Measurements from ENCODE around the gene STK32A.
"Not testable (repeated sequence)": the region's sequence is repeated elsewhere in the genome, so short reads cannot be mapped to it uniquely, and the experiment has no call there.

STK32A gene

DNA sequence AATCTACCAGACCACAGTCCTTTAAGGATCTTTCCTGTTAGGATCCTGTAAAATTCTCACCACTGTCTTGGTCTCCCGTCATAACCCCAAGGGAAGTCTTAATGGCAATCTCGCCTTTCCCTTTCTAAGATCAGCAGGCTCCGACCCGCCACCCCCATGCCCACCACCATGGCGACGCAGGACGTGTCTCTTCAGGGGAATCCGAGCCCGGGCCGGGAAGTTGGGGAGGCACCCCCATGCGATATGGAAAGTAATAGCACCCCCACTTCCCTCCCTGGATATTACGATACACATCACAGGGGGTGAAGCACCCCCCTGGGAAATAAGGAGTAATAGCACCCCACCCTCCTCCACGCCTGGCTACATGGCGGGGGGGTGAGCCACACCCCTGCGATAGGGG, 8.3 kb upstream of the STK32A start:
- peaks cover 3% of the 10 kb centered on the region for H3K4me1 Mint-ChIP-seq (ENCODE audit: low read depth)
- no peaks in the 10 kb centered on the region for H3K27me3 Mint-ChIP-seq
- no peak overlapping the region for H3K4me3 Mint-ChIP-seq
- H3K36me3 Mint-ChIP-seq (ENCODE audit: low read depth): no peaks in the 10 kb centered on the region
- H3K27ac Mint-ChIP-seq: no peak overlapping the region
- peaks cover 15% of the 10 kb centered on the region for H3K9me3 Mint-ChIP-seq

- Mint-ChIP-seq H3K4me3 (no peak overlapping the region), H3K27me3 (peaks cover 41% of the 10 kb centered on the region), H3K27ac (no peak overlapping the region), H3K9me3 (peaks cover 5% of the 10 kb centered on the region), H3K4me1 (ENCODE audit: low read depth) (no peaks in the 10 kb centered on the region), H3K36me3 (ENCODE audit: low read depth) (no peaks in the 10 kb centered on the region)
Measured at GRCh38 chr5:147234239-147234824, 494 bp upstream of the STK32A start.

DNA sequence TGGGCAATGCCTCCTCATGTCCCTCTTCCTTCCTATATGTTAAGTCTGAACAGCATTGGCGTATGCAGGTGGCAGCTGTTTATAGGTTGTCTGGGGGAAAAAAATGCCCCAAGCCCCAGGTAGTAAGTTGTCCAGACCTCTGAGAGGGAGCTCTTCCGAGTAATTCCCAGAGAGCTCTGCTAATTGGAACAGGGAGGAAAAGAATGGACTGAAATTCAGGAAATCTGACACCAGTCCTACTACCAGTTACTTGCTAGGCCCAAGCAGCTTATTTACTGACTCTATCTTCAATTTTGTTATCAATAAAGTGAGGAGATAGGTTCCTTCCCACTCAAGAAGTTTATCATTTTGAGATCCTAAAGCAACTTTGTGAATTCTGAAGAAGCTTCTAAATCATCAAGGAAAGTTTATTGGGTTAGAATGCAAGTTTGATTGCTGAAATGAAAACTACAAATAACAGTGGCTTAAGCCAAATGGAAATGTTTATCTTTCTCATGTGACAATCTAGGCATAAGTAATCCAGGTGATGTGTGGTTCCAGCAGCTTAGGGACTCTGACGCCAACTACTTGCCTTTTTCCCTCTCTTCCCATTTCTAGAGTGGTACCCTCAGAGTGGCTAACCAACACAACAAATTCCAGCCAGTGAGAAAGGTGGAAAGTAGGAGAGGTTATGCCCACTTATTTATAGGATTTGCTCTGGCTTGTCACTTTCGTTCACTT, 5.6 kb downstream of the STK32A start:
- no peak overlapping the region for H3K27ac Mint-ChIP-seq
- no peaks in the 10 kb centered on the region for H3K36me3 Mint-ChIP-seq (ENCODE audit: low read depth)
- peaks cover 24% of the 10 kb centered on the region for H3K27me3 Mint-ChIP-seq

DNA sequence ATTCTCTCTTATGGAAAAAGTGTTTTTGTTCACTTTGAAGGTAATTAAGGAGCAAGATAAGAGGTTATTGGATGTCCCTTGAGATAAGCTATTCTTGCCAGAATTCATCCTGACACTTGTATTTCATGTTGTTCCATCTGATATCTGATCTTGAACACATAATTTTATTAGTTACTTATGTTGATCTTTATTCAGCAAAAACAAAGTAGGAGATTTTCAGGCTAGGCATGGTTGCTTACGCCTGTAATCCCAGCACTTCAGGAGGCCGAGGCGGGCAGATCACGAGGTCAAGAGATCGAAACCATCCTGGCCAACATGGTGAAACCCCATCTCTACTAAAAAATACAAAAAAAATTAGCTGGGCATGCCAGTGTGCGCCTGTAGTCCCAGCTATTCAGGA, 8.4 kb downstream of the STK32A start:
- not testable (repeated sequence) for H3K4me3 Mint-ChIP-seq; H3K9me3 Mint-ChIP-seq; H3K36me3 Mint-ChIP-seq (ENCODE audit: low read depth); H3K4me1 Mint-ChIP-seq (ENCODE audit: low read depth); H3K27ac Mint-ChIP-seq; H3K27me3 Mint-ChIP-seq

More for the DNA sequence above, 5.6 kb downstream of the STK32A start:
- H3K9me3 Mint-ChIP-seq: no peaks in the 10 kb centered on the region
- no peaks in the 10 kb centered on the region for H3K4me1 Mint-ChIP-seq (ENCODE audit: low read depth)
- H3K4me3 Mint-ChIP-seq: no peak overlapping the region

DNA sequence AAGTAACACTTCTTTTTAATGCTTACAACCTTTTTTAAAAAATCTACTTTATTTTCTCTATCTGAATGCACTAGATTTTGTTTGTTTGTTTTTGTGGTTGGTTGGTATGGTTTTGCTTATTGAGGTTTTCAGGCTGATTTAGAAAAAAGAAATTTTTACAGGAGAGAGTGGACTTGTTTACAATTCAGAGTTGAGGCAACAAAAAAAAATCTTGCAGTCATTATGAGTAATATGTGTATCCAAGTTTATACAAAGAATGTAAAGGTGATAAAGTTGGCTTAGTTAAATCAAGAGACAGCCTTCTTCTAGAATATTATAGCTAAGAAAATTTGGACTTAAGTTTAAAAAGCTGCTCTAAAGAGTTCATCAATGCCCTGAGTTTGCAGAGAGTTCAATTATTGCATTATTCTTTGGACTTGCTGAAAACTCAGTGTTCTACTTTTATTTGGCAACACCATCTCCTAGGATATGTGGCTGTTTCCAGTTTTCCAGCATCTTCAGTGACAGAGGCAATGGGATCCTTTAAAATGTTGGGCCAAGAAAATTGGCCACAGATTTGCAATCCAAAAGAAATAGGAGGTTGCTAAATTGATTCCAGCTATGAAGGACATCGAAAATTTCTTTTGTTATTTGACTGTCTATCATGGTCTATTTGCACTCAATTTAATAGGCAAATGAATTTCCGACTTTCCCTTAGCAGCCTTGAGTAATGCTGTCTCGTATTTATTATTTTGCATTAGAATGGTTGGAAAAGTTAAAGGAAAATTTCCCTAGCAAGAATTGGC, 10.7 kb downstream of the STK32A start:
- Mint-ChIP-seq H3K36me3 (ENCODE audit: low read depth) (no peaks in the 10 kb centered on the region), H3K27ac (no peak overlapping the region), H3K4me3 (no peak overlapping the region)

DNA sequence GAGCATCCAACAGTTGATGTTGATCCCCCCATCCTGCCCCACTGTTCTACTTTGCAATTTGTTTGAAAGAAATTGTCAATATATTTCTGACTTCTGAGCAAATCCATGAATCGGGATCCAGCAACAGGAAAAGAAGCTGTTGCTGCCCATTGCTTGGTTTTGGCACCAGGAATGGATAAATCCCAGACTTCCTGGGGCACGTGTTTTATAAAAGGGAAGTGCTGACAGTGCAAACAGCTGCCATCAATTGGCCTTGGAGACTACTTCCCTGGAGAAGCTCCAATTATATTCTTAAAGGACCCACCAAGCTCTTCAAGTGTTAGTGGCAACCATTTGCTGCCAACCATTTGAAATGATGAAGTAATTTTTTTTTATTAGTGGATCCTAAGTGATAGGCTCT, 13.7 kb downstream of the STK32A start:
- H3K9me3 Mint-ChIP-seq: peaks cover 7% of the 10 kb centered on the region
- H3K4me1 Mint-ChIP-seq (ENCODE audit: low read depth): no peaks in the 10 kb centered on the region
- H3K27ac Mint-ChIP-seq: no peak overlapping the region
- no peaks in the 10 kb centered on the region for H3K36me3 Mint-ChIP-seq (ENCODE audit: low read depth)
- no peak overlapping the region for H3K4me3 Mint-ChIP-seq
- H3K27me3 Mint-ChIP-seq: no peaks in the 10 kb centered on the region

More for the DNA sequence above, 10.7 kb downstream of the STK32A start:
- no peaks in the 10 kb centered on the region for H3K27me3 Mint-ChIP-seq
- no peaks in the 10 kb centered on the region for H3K4me1 Mint-ChIP-seq (ENCODE audit: low read depth)
- peaks cover 4% of the 10 kb centered on the region for H3K9me3 Mint-ChIP-seq

DNA sequence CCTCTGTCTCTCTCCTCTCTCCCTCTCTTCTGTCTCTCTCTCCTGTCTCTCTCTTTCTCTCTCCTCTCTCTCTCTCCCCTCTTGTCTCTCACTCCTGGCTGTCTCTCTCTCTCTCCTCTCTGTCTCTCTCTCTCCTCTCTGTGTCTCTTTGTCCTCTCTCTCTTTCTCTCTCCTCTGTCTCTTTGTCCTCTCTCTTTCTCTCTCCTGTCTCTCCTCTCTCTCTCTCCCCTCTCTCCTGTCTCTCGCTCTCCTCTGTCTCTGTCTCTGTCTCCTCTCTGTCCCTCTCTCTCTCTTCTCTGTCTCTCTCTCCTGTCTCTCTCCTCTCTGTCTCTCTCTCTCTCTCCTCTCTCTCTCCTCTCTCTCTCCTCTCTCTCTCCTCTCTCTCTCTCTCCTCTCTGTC, 25.0 kb downstream of the STK32A start:
- Mint-ChIP-seq H3K27me3 (peaks cover 6% of the 10 kb centered on the region), H3K4me3 (no peak overlapping the region), H3K4me1 (ENCODE audit: low read depth) (no peaks in the 10 kb centered on the region), H3K9me3 (peaks cover 11% of the 10 kb centered on the region), H3K36me3 (ENCODE audit: low read depth) (no peaks in the 10 kb centered on the region), H3K27ac (no peak overlapping the region)

- no peak overlapping the region for H3K4me3 Mint-ChIP-seq
- no peaks in the 10 kb centered on the region for H3K4me1 Mint-ChIP-seq (ENCODE audit: low read depth)
- peaks cover 11% of the 10 kb centered on the region for H3K9me3 Mint-ChIP-seq
- no peaks in the 10 kb centered on the region for H3K36me3 Mint-ChIP-seq (ENCODE audit: low read depth)
- H3K27me3 Mint-ChIP-seq: peaks cover 6% of the 10 kb centered on the region
- no peak overlapping the region for H3K27ac Mint-ChIP-seq
Measured at GRCh38 chr5:147267082-147267832, 32.4 kb downstream of the STK32A start.

DNA sequence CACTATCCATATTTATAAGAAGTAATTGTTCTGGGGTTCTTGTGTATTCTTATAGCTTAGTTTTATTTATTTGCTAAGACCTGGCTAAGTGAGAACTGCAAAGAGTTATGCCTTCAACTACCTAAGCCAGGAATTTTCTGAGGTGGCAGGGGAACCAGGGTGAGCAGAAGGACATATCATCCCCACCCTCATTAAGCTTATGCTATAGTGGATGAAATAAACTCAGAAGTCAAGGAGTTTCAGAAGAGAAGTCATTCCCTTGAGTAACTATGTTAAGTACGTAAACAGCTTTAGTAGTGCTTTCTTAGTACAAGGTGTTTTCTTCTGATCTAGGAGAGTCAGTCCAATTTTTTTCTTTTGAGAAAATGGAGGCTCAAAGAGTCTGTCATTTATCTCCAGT, 41.7 kb downstream of the STK32A start:
- Mint-ChIP-seq H3K9me3 (peaks cover 5% of the 10 kb centered on the region), H3K27ac (no peak overlapping the region), H3K4me1 (ENCODE audit: low read depth) (no peaks in the 10 kb centered on the region)

DNA sequence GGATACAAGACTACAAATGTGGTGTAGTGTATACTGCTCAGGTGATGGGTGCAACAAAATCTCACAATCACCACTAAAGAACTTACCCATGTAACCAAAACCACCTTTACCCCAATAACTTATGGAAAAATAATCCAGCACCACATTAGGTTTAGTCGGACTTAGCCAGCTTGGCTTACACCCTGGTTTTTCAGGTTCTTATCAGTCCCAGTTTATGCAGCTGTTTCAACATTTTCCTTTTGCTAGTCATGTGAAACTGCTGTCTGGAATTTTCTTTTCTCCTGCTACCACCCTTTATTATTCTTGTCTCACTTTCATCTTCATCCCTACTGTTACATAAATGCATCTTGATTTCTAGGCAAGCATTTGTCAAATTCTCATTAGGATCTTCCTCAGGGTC, 51.5 kb downstream of the STK32A start:
- no peaks in the 10 kb centered on the region for H3K27me3 Mint-ChIP-seq

More for the DNA sequence above, 41.7 kb downstream of the STK32A start:
- Mint-ChIP-seq H3K36me3 (ENCODE audit: low read depth) (no peaks in the 10 kb centered on the region), H3K4me3 (no peak overlapping the region), H3K27me3 (peaks cover 5% of the 10 kb centered on the region)

DNA sequence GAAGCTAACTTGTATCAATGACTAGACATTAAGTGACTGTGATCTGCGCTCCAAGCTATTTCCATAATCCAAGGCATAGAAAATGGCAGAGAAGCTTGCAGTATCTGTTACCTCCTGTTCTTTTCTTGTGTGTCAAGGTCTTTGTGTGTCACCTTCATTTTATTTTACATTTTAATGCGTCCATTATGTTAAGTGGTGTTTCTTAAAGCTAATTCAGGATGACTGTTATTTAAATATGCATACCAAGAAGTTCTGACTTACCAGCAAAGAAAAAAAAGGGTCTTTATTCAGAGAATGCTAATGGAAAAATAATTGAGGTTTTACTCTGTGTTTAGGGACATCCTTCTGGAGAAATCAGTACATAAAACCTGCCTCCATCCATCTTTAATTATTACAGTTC, 52.3 kb downstream of the STK32A start:
- Mint-ChIP-seq H3K27me3 (no peaks in the 10 kb centered on the region), H3K4me1 (ENCODE audit: low read depth) (no peaks in the 10 kb centered on the region), H3K4me3 (no peak overlapping the region), H3K36me3 (ENCODE audit: low read depth) (no peaks in the 10 kb centered on the region), H3K27ac (no peak overlapping the region), H3K9me3 (peaks cover 18% of the 10 kb centered on the region)

More for the DNA sequence above, 51.5 kb downstream of the STK32A start:
- Mint-ChIP-seq H3K36me3 (ENCODE audit: low read depth) (no peaks in the 10 kb centered on the region), H3K4me3 (no peak overlapping the region), H3K9me3 (peaks cover 17% of the 10 kb centered on the region), H3K4me1 (ENCODE audit: low read depth) (no peaks in the 10 kb centered on the region), H3K27ac (no peak overlapping the region)

DNA sequence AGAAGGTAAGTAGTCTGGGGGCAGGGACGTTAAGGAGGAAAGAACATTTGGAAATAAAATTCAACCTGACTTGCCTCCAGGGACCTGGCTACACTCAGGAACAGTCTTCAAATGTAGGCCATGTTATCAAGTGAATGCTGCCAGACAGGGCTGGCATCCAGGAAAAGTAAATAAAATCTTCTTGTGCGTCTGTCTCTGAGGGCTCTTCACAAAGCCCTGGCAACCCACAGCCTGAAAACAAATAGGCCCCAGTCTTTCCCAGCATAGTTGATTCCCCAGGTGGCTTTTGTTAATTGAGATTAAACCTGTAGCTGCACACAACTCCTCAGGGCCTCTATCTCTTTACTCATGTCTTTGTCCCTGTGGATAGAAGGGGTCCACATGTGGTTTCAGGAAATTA, 55.4 kb downstream of the STK32A start:
- Mint-ChIP-seq H3K9me3 (peaks cover 7% of the 10 kb centered on the region), H3K27ac (no peak overlapping the region), H3K27me3 (no peaks in the 10 kb centered on the region), H3K4me1 (ENCODE audit: low read depth) (no peaks in the 10 kb centered on the region), H3K36me3 (ENCODE audit: low read depth) (no peaks in the 10 kb centered on the region), H3K4me3 (no peak overlapping the region)

DNA sequence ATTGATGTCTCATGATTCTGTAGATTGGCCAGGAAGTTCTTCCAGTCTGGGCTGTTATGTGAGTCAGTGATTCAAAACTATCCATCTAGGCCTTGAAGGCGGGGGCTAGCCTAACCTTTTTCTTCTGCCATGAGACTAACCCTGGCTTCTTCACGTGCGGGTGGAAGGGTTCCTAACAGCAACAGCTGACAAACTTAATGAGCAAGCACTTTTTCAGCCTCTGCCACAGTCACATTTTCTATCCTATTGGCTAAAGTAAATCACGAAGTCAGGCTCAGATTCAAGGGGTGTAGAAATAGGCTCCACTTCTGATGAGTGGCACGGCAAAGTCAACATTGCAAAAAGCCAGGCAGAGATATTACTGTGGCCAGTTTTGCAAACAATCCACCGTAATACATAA, 68.4 kb downstream of the STK32A start:
- no peak overlapping the region for H3K4me3 Mint-ChIP-seq
- H3K9me3 Mint-ChIP-seq: no peaks in the 10 kb centered on the region
- no peaks in the 10 kb centered on the region for H3K4me1 Mint-ChIP-seq (ENCODE audit: low read depth)
- no peak overlapping the region for H3K27ac Mint-ChIP-seq
- H3K27me3 Mint-ChIP-seq: no peaks in the 10 kb centered on the region
- H3K36me3 Mint-ChIP-seq (ENCODE audit: low read depth): no peaks in the 10 kb centered on the region

DNA sequence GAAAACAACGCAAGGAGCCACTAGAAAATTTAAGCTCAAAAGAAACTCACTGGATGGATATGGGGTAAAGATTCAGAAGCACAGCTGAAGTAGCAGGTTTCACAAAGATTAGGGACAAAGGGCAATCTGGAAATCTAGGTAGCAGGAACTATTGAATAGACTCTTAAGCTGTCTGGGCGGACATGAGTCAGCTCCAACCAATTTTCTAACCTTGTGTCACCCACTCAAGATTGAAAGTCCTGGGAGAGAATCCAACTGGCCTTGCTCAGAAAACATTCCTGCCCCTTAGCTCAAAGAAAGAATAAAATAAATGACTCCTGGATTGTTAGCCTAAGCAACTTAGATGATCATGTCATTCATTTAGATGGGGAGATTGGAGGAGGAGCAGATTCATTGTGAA, 69.2 kb downstream of the STK32A start:
- Mint-ChIP-seq H3K9me3 (no peaks in the 10 kb centered on the region), H3K27me3 (no peaks in the 10 kb centered on the region), H3K27ac (no peak overlapping the region), H3K4me1 (ENCODE audit: low read depth) (no peaks in the 10 kb centered on the region), H3K36me3 (ENCODE audit: low read depth) (no peaks in the 10 kb centered on the region), H3K4me3 (no peak overlapping the region)

DNA sequence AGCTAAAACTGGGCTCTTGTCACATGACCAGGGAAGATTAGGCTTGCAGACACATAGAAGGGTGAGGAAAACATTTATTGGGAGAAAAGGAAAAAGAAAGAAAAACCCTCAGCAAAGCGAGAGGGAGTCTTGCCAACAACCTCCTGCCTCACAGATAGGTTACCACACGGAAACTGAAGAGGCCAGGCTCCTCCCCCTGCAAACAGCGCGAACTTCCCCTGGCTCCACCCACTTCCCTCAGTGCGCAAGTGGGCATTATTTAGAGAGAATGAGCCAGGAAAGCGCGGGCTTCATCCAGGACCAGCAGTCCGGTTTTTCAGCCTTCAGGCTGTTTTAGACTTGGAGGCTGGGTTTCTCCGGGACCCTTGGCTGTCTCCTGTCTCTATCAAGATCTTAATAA, 70.3 kb downstream of the STK32A start:
- no peaks in the 10 kb centered on the region for H3K9me3 Mint-ChIP-seq
- H3K4me3 Mint-ChIP-seq: no peak overlapping the region
- H3K27ac Mint-ChIP-seq: no peak overlapping the region
- no peaks in the 10 kb centered on the region for H3K36me3 Mint-ChIP-seq (ENCODE audit: low read depth)
- no peaks in the 10 kb centered on the region for H3K27me3 Mint-ChIP-seq
- H3K4me1 Mint-ChIP-seq (ENCODE audit: low read depth): no peaks in the 10 kb centered on the region

All from stimulated activated naive CD8-positive, alpha-beta T cell treated with anti-CD3 and anti-CD28 coated beads, Interleukin-15, Interleukin-2, amounts not matched to agents 100 ng/mL and 50 ng/mL, for 24 hours (primary cell).